DMS153 (cell line): ENCODE measurements around the gene STAMBP.
A peak's percentile ranks its signal among the peaks of the same experiment; 100 is the strongest.
"Not testable (repeated sequence)": the region's sequence is repeated elsewhere in the genome, so short reads cannot be mapped to it uniquely, and the experiment has no call there.

Experiments used
- DNase-seq: peaks from one replicate; lab custom pipeline; 2025; lab: John Stamatoyannopoulos, UW

The STAMBP gene

GRCh38 chr2:73837847-73838585 is 9.3 kb downstream of the STAMBP start:
- DNase-seq, result no peak

DNA sequence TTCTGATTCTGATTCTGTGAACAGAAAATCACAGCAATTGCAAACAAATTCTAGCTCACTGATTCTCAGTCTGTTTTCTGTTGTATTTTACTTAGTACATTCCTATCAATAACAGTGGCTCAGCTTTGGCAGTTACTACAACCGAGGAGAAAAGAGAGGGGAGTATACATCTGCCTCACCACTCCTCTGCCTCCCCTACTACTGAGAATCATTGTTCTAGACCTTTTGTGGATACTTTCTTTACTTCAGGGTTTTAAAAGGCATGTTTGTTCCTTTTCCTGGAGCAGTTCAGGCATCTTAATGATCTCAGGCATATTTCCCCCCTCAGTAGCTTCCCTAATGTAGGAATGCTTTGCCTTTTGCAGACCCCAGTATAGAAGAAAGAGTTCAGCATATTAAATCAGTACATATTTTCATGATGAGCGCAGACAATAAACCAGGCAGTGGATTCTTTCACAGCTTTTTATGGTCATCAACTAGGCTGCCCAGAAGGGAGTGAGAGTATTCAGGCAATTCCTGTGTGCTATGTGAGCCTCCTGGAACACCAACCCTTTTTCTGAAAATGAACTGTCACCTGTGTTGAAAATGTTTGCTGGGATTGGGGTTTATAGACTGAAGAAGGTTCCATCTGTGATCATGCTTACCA is 10.3 kb downstream of the STAMBP start:
- no peak for DNase-seq

GRCh38 chr2:73839653-73840411 is 11.1 kb downstream of the STAMBP start:
- no peak for DNase-seq

DNA sequence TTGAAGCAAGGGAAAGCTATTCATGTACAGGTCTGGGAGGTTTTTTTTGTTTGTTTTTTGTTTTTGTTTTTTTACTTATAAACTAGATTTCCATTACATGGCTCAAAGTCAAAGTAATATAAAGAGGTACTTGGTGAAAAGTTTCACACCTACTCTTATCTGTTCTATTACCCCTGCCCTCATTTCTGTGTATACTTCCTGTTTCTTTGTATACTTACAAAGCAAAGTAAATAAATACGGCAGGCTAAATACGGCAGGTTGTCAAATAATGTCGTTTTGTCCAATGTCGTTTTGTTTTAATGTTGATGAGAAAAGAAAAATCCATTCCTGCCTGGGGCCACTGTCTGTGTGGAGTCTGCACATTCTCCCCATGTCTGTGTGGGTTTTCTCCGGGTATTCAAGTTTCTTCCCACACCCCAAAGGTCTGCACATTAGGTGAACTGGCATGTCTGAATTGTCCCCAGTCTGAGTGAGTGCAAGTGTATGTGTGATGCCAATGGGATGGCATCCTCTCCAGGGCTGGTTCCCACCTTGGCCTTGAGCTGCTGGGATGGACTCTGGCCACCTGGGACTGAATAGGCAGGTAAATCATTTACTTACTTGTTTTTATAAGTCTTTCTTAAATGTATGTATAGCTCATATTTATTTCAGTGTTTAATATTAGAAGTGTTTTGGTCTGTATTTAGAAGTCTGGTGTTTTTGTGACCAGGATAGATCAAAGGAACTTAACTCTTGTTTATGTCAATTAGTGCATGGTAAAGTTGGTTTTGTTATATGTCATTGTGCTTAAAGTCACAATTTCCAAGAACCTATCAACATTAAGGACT is 13.4 kb downstream of the STAMBP start:
- DNase-seq, result no peak

GRCh38 chr2:73842739-73843019 is 13.9 kb downstream of the STAMBP start:
- no peak for DNase-seq

- DNase-seq, result no peak
These were observed 15.3 kb downstream of the STAMBP start for GRCh38 chr2:73844087-73844486.

DNA sequence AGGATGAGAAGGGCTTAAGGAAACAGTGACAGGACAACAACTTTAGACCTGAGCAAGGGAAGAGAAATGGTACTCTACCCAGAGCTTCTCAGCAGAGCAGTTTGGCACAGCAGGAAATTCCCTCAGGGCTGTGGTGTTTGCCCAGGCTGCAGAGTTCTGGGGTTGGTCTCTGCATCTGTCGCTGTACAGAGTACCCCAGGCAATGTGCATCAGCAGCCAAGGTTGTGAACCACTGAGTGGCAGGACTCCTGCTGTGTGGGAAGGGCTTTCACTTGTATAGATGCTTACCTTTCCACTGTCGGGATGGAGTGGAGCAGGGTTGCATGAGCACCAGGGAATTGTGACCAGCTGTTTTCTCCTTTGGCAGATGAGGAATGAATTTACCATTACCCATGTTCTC is 21.2 kb downstream of the STAMBP start:
- DNase-seq, result peak; percentile 24

GRCh38 chr2:73851274-73851673 is 22.5 kb downstream of the STAMBP start:
- DNase-seq, result no peak

- no peak for DNase-seq
These were observed 23.3 kb downstream of the STAMBP start for GRCh38 chr2:73852020-73852419.

DNA sequence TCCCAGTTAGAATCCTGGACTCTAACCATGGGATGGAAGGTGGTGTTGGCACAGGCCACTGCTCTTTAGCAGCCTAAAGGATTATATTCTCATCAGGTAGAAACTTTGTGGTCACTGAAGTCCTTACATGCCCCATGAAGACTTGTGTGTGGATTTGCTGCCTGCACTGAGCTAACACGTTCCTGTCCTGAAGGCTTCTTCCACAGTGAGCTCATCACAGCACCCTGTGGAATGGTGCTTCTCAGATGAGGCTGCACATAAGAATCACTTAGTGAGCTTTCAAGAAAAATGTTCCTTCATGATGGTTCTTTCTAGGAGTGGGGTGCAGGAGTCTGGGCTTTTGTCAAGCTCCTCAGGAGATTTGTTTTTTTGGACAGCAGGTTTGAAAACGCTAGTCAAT is 26.8 kb downstream of the STAMBP start:
- no peak for DNase-seq

GRCh38 chr2:73856214-73856613 is 27.5 kb downstream of the STAMBP start:
- no peak for DNase-seq

DNA sequence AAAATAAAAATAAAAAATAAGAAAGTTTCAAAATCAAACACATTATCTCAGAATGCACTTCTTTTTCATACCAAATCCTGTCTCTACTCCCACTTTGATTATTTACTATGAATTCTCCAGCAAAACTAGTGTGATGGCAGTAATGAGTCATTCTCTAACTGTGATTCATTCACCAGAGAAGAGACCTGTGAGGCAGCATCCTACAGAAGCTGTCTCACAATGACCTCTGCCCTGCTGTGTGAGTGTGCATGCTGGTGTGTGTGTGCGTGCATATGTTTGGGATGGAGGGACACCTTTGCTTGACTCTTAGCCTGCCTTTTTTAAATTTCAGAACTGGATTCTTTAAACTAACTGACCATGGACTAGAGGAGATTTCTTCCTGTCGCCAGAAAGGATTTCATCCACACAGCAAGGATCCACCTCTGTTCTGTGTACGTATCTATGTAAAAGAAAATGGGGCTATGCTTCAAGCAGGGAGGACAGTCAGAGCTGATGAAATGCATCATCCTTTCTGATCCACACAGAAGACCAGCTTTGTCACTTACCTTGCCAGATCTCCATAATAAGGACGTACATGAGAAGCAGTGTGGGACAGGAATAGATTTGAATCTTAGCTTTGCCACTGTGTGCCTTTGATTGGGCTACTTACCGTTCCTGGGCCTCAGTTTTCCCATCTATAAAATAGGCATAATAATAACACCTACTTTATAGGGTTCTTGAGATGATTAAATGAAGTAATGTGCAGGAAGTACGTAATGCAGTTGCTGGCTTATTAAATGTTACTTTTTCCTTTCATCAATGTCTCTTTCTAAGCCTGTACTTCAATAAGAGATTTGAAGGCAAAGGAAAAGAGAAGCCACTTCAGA is 31.2 kb downstream of the STAMBP start:
- DNase-seq, result no peak

- peak; percentile 34 for DNase-seq
These were observed 34.2 kb downstream of the STAMBP start for GRCh38 chr2:73862987-73863386.

- DNase-seq, result no peak
These were observed 39.6 kb downstream of the STAMBP start for GRCh38 chr2:73868204-73868978.

GRCh38 chr2:73870084-73870483 is 41.3 kb downstream of the STAMBP start:
- DNase-seq, result no peak

- DNase-seq, result peak; percentile 57
These were observed 48.5 kb downstream of the STAMBP start for GRCh38 chr2:73877071-73877802.

- not testable (repeated sequence) for DNase-seq
These were observed 49.2 kb downstream of the STAMBP start for GRCh38 chr2:73877984-73878383.

- no peak for DNase-seq
These were observed 56.6 kb downstream of the STAMBP start for GRCh38 chr2:73885406-73885805.

GRCh38 chr2:73886357-73886756 is 57.6 kb downstream of the STAMBP start:
- DNase-seq, result no peak
